ENCODE data around the gene ANKS1B.

Gene ANKS1B

DNA sequence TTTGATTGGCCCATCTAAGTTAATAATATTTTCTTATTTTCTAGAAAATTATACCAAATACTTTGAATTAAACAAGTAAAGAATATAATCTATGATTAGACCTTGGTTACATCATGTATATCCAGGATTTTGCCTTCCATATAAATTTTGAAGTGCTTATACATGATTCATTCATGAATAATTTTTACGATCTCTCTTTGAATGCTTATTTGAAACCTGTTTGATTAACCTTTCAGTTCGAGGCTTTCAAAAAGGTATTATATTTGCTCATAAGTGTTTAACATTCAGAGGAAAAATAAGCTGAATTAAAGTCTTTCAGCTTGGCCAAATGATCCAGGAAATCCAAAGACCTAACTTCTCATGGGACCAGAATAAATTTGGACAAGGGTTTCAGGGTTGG lies 832.4 kb downstream of the ANKS1B start:
- TF ChIP-seq, protein P1, sequence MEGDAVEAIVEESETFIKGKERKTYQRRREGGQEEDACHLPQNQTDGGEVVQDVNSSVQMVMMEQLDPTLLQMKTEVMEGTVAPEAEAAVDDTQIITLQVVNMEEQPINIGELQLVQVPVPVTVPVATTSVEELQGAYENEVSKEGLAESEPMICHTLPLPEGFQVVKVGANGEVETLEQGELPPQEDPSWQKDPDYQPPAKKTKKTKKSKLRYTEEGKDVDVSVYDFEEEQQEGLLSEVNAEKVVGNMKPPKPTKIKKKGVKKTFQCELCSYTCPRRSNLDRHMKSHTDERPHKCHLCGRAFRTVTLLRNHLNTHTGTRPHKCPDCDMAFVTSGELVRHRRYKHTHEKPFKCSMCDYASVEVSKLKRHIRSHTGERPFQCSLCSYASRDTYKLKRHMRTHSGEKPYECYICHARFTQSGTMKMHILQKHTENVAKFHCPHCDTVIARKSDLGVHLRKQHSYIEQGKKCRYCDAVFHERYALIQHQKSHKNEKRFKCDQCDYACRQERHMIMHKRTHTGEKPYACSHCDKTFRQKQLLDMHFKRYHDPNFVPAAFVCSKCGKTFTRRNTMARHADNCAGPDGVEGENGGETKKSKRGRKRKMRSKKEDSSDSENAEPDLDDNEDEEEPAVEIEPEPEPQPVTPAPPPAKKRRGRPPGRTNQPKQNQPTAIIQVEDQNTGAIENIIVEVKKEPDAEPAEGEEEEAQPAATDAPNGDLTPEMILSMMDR (IDR thresholded peaks at IDR 0.05; ENCODE audit: control insufficient read depth, insufficient read depth, low read depth, low read length, missing control alignments): no peak
- DNase-seq (ENCODE audit: low read depth): no peak
- H3K4me3 ChIP-seq (ENCODE audit: control insufficient read depth, low read depth, low read length): no peak overlapping the region

DNA sequence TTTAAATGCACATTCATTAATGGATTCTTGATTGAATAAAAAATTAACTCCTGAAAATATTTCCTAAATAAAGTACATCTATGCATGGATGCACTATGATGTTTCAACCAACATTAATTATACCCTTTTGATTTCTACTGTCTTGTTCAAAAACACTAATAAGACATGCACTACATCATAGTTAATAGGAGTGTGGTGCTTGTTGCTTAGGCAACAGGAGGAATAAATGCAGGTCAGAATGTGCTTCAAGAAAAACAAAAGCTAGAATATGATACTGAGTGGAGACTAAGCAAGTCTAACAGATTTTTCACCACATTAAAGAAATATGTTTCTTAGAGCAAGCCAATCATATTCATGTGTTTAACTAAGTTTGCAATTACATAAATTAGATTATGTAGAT lies 833.0 kb downstream of the ANKS1B start:
- H3K4me3 ChIP-seq (ENCODE audit: control insufficient read depth, low read depth, low read length): no peak overlapping the region
- TF ChIP-seq, protein P1 (IDR thresholded peaks at IDR 0.05; ENCODE audit: control insufficient read depth, insufficient read depth, low read depth, low read length, missing control alignments): no peak
- DNase-seq (ENCODE audit: low read depth): no peak

DNA sequence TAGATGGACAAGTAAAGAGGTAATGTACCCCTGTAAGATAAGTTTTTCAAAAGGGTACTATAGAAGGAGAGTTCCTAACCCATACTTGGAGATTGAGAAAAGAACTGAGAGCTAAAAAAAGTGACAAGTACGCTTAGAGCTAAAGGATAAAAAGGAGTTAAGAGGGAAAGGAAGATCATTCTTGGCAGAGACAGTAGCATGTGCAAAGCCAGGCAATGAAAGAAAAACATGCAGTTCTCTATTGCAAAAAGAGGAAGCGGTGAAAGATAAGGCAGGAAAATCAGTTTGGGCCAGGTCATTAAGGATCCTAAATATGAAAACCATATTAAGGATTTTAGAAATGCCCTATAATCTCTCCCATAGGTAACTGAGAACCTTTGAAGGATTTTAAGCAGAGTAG lies 837.6 kb downstream of the ANKS1B start:
- no peak overlapping the region for H3K4me3 ChIP-seq (ENCODE audit: control insufficient read depth, low read depth, low read length)
- TF ChIP-seq, protein P1 (IDR thresholded peaks at IDR 0.05; ENCODE audit: control insufficient read depth, insufficient read depth, low read depth, low read length, missing control alignments): no peak
- no peak for DNase-seq (ENCODE audit: low read depth)

DNA sequence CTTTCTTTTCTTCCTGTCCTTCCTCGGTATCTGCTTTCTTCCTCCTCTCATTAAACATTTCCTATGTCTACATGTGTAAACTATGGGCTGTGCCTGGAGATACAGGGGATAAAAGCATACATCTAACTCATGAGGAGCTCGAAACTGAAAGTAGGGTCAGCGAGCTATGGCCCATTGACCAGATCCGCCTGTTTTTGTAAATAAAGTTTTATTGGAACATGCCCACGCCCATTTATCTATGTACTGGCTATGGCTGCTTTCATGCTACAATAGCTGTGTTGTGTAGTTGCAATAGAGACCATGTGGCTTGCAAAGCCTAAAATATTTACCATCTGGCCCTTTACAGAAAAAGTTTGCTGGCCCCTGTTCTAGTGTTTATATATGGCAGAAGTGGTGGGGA lies 838.0 kb downstream of the ANKS1B start:
- H3K4me3 ChIP-seq (ENCODE audit: control insufficient read depth, low read depth, low read length): no peak overlapping the region
- TF ChIP-seq, protein P1 (IDR thresholded peaks at IDR 0.05; ENCODE audit: control insufficient read depth, insufficient read depth, low read depth, low read length, missing control alignments): no peak
- no peak for DNase-seq (ENCODE audit: low read depth)

DNA sequence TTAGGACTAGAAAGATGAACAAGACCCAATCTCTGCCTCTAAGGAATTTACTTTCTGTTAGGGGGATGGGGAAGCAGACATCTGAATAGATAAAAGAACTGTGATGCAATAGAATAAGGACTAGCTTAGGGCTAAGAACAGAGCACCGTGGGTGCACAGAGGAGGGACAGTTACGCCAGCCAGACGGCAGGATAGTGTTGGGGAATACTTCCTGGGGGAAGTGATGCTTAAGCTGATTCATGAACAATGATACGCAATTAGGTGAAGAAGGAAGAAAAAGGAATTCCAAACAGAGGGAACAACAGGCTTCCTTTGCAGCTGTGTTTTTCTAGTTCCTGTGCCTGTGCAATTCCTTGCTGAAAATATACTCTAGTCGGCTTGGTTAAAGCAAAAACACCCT lies 838.6 kb downstream of the ANKS1B start:
- DNase-seq (ENCODE audit: low read depth): no peak
- TF ChIP-seq, protein P1 (IDR thresholded peaks at IDR 0.05; ENCODE audit: control insufficient read depth, insufficient read depth, low read depth, low read length, missing control alignments): no peak
- H3K4me3 ChIP-seq (ENCODE audit: control insufficient read depth, low read depth, low read length): no peak overlapping the region

DNA sequence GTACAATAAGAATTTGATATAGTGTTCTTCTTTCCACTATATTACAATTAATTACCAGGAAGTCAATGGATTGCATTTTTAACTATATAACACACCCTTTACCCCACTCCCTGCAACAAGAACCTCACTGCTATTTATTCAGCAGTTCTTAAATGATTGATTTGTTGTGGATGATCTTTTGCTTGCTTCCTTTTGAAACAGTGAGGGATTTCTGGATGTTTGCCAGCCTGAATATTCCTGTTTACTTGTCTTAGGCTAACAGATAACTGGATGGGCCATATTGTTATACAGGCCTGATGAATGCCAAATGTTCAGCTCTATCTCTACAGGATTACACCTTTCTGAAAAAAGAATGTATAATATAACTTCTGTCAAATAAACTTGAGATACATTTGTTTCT lies 842.1 kb downstream of the ANKS1B start:
- H3K4me3 ChIP-seq (ENCODE audit: control insufficient read depth, low read depth, low read length): no peak overlapping the region
- DNase-seq (ENCODE audit: low read depth): no peak
- TF ChIP-seq, protein P1 (IDR thresholded peaks at IDR 0.05; ENCODE audit: control insufficient read depth, insufficient read depth, low read depth, low read length, missing control alignments): no peak

Measured in AG09309 (cell line).